ENCODE results near the gene GIPR.

GIPR gene

GRCh38 chr19:45630463-45630862, 37.6 kb upstream of the GIPR start:
- TF ChIP-seq CTCF (IDR thresholded peaks at IDR 0.05; ENCODE audit: insufficient read depth, low read length, poor library complexity, severe bottlenecking): no peak
- Histone ChIP-seq H3K27me3 (replicated peaks; ENCODE audit: control insufficient read depth, insufficient read depth, low read length) (no peaks in the 10 kb centered on the region), H3K36me3 (ENCODE audit: control insufficient read depth, insufficient read depth, low read length) (peaks cover 17% of the 10 kb centered on the region), H3K4me3 (replicated peaks; ENCODE audit: low read depth, low read length) (no peak overlapping the region)
- DNase-seq (ENCODE audit: extremely low read depth, insufficient read length): peak; percentile 58

GRCh38 chr19:45632468-45633196, 35.4 kb upstream of the GIPR start:
- peak; percentile 62 for DNase-seq (ENCODE audit: extremely low read depth, insufficient read length)
- Histone ChIP-seq H3K27me3 (replicated peaks; ENCODE audit: control insufficient read depth, insufficient read depth, low read length) (no peaks in the 10 kb centered on the region), H3K4me3 (replicated peaks; ENCODE audit: low read depth, low read length) (no peak overlapping the region), H3K36me3 (ENCODE audit: control insufficient read depth, insufficient read depth, low read length) (peaks cover 13% of the 10 kb centered on the region)
- no peak for TF ChIP-seq CTCF (IDR thresholded peaks at IDR 0.05; ENCODE audit: insufficient read depth, low read length, poor library complexity, severe bottlenecking)

GRCh38 chr19:45636275-45636674, 31.7 kb upstream of the GIPR start:
- no peaks in the 10 kb centered on the region for H3K27me3 ChIP-seq (replicated peaks; ENCODE audit: control insufficient read depth, insufficient read depth, low read length)
- H3K4me3 ChIP-seq (replicated peaks; ENCODE audit: low read depth, low read length): no peak overlapping the region
- peaks cover 3% of the 10 kb centered on the region; the same call in 1 of the 2 replicates for H3K36me3 ChIP-seq (ENCODE audit: control insufficient read depth, insufficient read depth, low read length)
- no peak for TF ChIP-seq CTCF (IDR thresholded peaks at IDR 0.05; ENCODE audit: insufficient read depth, low read length, poor library complexity, severe bottlenecking)
- no peak for DNase-seq (ENCODE audit: extremely low read depth, insufficient read length)

GRCh38 chr19:45636902-45637301, 31.1 kb upstream of the GIPR start:
- Histone ChIP-seq H3K27me3 (replicated peaks; ENCODE audit: control insufficient read depth, insufficient read depth, low read length) (no peaks in the 10 kb centered on the region), H3K4me3 (replicated peaks; ENCODE audit: low read depth, low read length) (no peak overlapping the region), H3K36me3 (ENCODE audit: control insufficient read depth, insufficient read depth, low read length) (peaks cover 3% of the 10 kb centered on the region; the same call in 1 of the 2 replicates)
- TF ChIP-seq CTCF (IDR thresholded peaks at IDR 0.05; ENCODE audit: insufficient read depth, low read length, poor library complexity, severe bottlenecking): no peak
- no peak for DNase-seq (ENCODE audit: extremely low read depth, insufficient read length)

GRCh38 chr19:45637890-45638667, 29.9 kb upstream of the GIPR start:
- Histone ChIP-seq H3K4me3 (replicated peaks; ENCODE audit: low read depth, low read length) (peak overlapping the region; percentile 88), H3K27me3 (replicated peaks; ENCODE audit: control insufficient read depth, insufficient read depth, low read length) (no peaks in the 10 kb centered on the region), H3K36me3 (ENCODE audit: control insufficient read depth, insufficient read depth, low read length) (no peaks in the 10 kb centered on the region; the same call in 1 of the 2 replicates)
- TF ChIP-seq CTCF (IDR thresholded peaks at IDR 0.05; ENCODE audit: insufficient read depth, low read length, poor library complexity, severe bottlenecking): no peak
- no peak for DNase-seq (ENCODE audit: extremely low read depth, insufficient read length)

Measured in GM06990 (cell line).